ENCODE results near the gene FCN3. TPM values are rescaled to one million over a fixed set of nuclear protein-coding genes. Genes with fewer than 3 reads are reported as not detected.

FCN3 gene
- total RNA-seq, 1 donor from 2014 or later, result not detected

- Mint-ChIP-seq H3K27me3 (no peaks in the 10 kb centered on the region), H3K4me1 (ENCODE audit: unreplicated experiment) (peaks cover 7% of the 10 kb centered on the region), H3K36me3 (peaks cover 9% of the 10 kb centered on the region), H3K9me3 (no peaks in the 10 kb centered on the region), H3K4me3 (no peak overlapping the region), H3K27ac (no peak overlapping the region)
- no peak for DNase-seq (ENCODE audit: extremely low spot score, unreplicated experiment)
- TF ChIP-seq CTCF (conservative IDR thresholded peaks at IDR 0.05), result no peak
These were observed 43.2 kb downstream of the FCN3 start for GRCh38 chr1:27331426-27331825.

- Mint-ChIP-seq H3K4me3 (no peak overlapping the region), H3K27me3 (no peaks in the 10 kb centered on the region), H3K4me1 (ENCODE audit: unreplicated experiment) (peaks cover 7% of the 10 kb centered on the region), H3K9me3 (no peaks in the 10 kb centered on the region), H3K27ac (no peak overlapping the region), H3K36me3 (peaks cover 9% of the 10 kb centered on the region)
- no peak for TF ChIP-seq CTCF (conservative IDR thresholded peaks at IDR 0.05)
- no peak for DNase-seq (ENCODE audit: extremely low spot score, unreplicated experiment)
These were observed 43.8 kb downstream of the FCN3 start for GRCh38 chr1:27330786-27331185.

- H3K36me3 Mint-ChIP-seq, result peaks cover 1% of the 10 kb centered on the region
- H3K9me3 Mint-ChIP-seq, result no peaks in the 10 kb centered on the region
- DNase-seq (ENCODE audit: extremely low spot score, unreplicated experiment), result no peak
- no peak overlapping the region for H3K27ac Mint-ChIP-seq
- TF ChIP-seq CTCF (conservative IDR thresholded peaks at IDR 0.05), result no peak
- no peaks in the 10 kb centered on the region for H3K27me3 Mint-ChIP-seq
- H3K4me3 Mint-ChIP-seq, result no peak overlapping the region
- peaks cover 16% of the 10 kb centered on the region for H3K4me1 Mint-ChIP-seq (ENCODE audit: unreplicated experiment)
These were observed 46.7 kb downstream of the FCN3 start for GRCh38 chr1:27327964-27328363.

GRCh38 chr1:27325286-27325685 lies 49.3 kb downstream of the FCN3 start:
- peaks cover 20% of the 10 kb centered on the region for H3K4me1 Mint-ChIP-seq (ENCODE audit: unreplicated experiment)
- TF ChIP-seq CTCF (conservative IDR thresholded peaks at IDR 0.05), result no peak
- DNase-seq (ENCODE audit: extremely low spot score, unreplicated experiment), result no peak
- no peaks in the 10 kb centered on the region for H3K9me3 Mint-ChIP-seq
- no peaks in the 10 kb centered on the region for H3K27me3 Mint-ChIP-seq
- H3K4me3 Mint-ChIP-seq, result no peak overlapping the region
- H3K36me3 Mint-ChIP-seq, result no peaks in the 10 kb centered on the region
- H3K27ac Mint-ChIP-seq, result no peak overlapping the region

- Mint-ChIP-seq H3K36me3 (no peaks in the 10 kb centered on the region), H3K27me3 (no peaks in the 10 kb centered on the region), H3K27ac (peak overlapping the region; percentile 93), H3K9me3 (no peaks in the 10 kb centered on the region), H3K4me1 (ENCODE audit: unreplicated experiment) (peaks cover 37% of the 10 kb centered on the region), H3K4me3 (peak overlapping the region; percentile 96)
- no peak for TF ChIP-seq CTCF (conservative IDR thresholded peaks at IDR 0.05)
- no peak for DNase-seq (ENCODE audit: extremely low spot score, unreplicated experiment)
These were observed 51.9 kb downstream of the FCN3 start for GRCh38 chr1:27322569-27323240.

Measured in type B pancreatic cell (in vitro differentiated cells).